ENCODE results near the gene CABLES1. TPM values are rescaled to one million over a fixed set of nuclear protein-coding genes. Genes with fewer than 3 reads are reported as not detected.
"Not testable (repeated sequence)": the region's sequence is repeated elsewhere in the genome, so short reads cannot be mapped to it uniquely, and the experiment has no call there.

Gene CABLES1
- polyA plus RNA-seq, 1 donor: 11.1 TPM

- 93% methylated on average over 3 of the region's 11 CpGs for WGBS (ENCODE audit: insufficient coverage, low lambda C conversion rate)
- no peaks in the 10 kb centered on the region for H3K27me3 ChIP-seq (ENCODE audit: control insufficient read depth, insufficient read depth, low read length)
- H3K27ac ChIP-seq (ENCODE audit: low read length): no peak overlapping the region
- no peaks in the 10 kb centered on the region for H3K36me3 ChIP-seq (ENCODE audit: control insufficient read depth, insufficient read depth, low read length)
- H3K4me1 ChIP-seq (ENCODE audit: control insufficient read depth, insufficient read depth, low read length): no peaks in the 10 kb centered on the region
- H3K4me3 ChIP-seq (ENCODE audit: low read length): no peak overlapping the region
- no peak for DNase-seq
- H3K9me3 ChIP-seq (ENCODE audit: control insufficient read depth, low read depth, low read length): no peaks in the 10 kb centered on the region
Observed at GRCh38 chr18:23151414-23152099, 16.3 kb downstream of the CABLES1 start.

- Histone ChIP-seq H3K36me3 (ENCODE audit: control insufficient read depth, insufficient read depth, low read length) (no peaks in the 10 kb centered on the region), H3K9me3 (ENCODE audit: control insufficient read depth, low read depth, low read length) (no peaks in the 10 kb centered on the region), H3K27me3 (ENCODE audit: control insufficient read depth, insufficient read depth, low read length) (no peaks in the 10 kb centered on the region), H3K4me3 (ENCODE audit: low read length) (no peak overlapping the region), H3K27ac (ENCODE audit: low read length) (no peak overlapping the region), H3K4me1 (ENCODE audit: control insufficient read depth, insufficient read depth, low read length) (peaks cover 5% of the 10 kb centered on the region)
- no peak for DNase-seq
- WGBS (ENCODE audit: insufficient coverage, low lambda C conversion rate): no CpG with 5 or more reads among the region's 6 CpGs
Observed at GRCh38 chr18:23154030-23154429, 18.7 kb downstream of the CABLES1 start.

GRCh38 chr18:23154823-23155500 lies 19.7 kb downstream of the CABLES1 start:
- 75% methylated on average over 2 of the region's 5 CpGs for WGBS (ENCODE audit: insufficient coverage, low lambda C conversion rate)
- Histone ChIP-seq H3K36me3 (ENCODE audit: control insufficient read depth, insufficient read depth, low read length) (no peaks in the 10 kb centered on the region), H3K27ac (ENCODE audit: low read length) (no peak overlapping the region), H3K27me3 (ENCODE audit: control insufficient read depth, insufficient read depth, low read length) (no peaks in the 10 kb centered on the region), H3K9me3 (ENCODE audit: control insufficient read depth, low read depth, low read length) (no peaks in the 10 kb centered on the region), H3K4me1 (ENCODE audit: control insufficient read depth, insufficient read depth, low read length) (peaks cover 8% of the 10 kb centered on the region), H3K4me3 (ENCODE audit: low read length) (no peak overlapping the region)
- no peak for DNase-seq

GRCh38 chr18:23155537-23155936 lies 20.3 kb downstream of the CABLES1 start:
- peaks cover 13% of the 10 kb centered on the region for H3K4me1 ChIP-seq (ENCODE audit: control insufficient read depth, insufficient read depth, low read length)
- H3K36me3 ChIP-seq (ENCODE audit: control insufficient read depth, insufficient read depth, low read length): no peaks in the 10 kb centered on the region
- H3K9me3 ChIP-seq (ENCODE audit: control insufficient read depth, low read depth, low read length): no peaks in the 10 kb centered on the region
- WGBS (ENCODE audit: insufficient coverage, low lambda C conversion rate): no CpG with 5 or more reads among the region's 5 CpGs
- no peaks in the 10 kb centered on the region for H3K27me3 ChIP-seq (ENCODE audit: control insufficient read depth, insufficient read depth, low read length)
- DNase-seq: no peak
- H3K27ac ChIP-seq (ENCODE audit: low read length): no peak overlapping the region
- no peak overlapping the region for H3K4me3 ChIP-seq (ENCODE audit: low read length)

- WGBS (ENCODE audit: insufficient coverage, low lambda C conversion rate): 100% methylated on average over 1 of the region's 7 CpGs
- peaks cover 15% of the 10 kb centered on the region for H3K4me1 ChIP-seq (ENCODE audit: control insufficient read depth, insufficient read depth, low read length)
Observed at GRCh38 chr18:23156134-23156533, 20.8 kb downstream of the CABLES1 start.

GRCh38 chr18:23158058-23158457 lies 22.8 kb downstream of the CABLES1 start:
- no CpG with 5 or more reads among the region's 2 CpGs for WGBS (ENCODE audit: insufficient coverage, low lambda C conversion rate)
- Histone ChIP-seq H3K36me3 (ENCODE audit: control insufficient read depth, insufficient read depth, low read length) (no peaks in the 10 kb centered on the region), H3K9me3 (ENCODE audit: control insufficient read depth, low read depth, low read length) (no peaks in the 10 kb centered on the region), H3K27ac (ENCODE audit: low read length) (no peak overlapping the region), H3K27me3 (ENCODE audit: control insufficient read depth, insufficient read depth, low read length) (no peaks in the 10 kb centered on the region), H3K4me3 (ENCODE audit: low read length) (no peak overlapping the region), H3K4me1 (ENCODE audit: control insufficient read depth, insufficient read depth, low read length) (peaks cover 15% of the 10 kb centered on the region)
- DNase-seq: no peak

More at GRCh38 chr18:23156134-23156533, 20.8 kb downstream of the CABLES1 start:
- Histone ChIP-seq H3K36me3 (ENCODE audit: control insufficient read depth, insufficient read depth, low read length) (no peaks in the 10 kb centered on the region), H3K4me3 (ENCODE audit: low read length) (no peak overlapping the region), H3K9me3 (ENCODE audit: control insufficient read depth, low read depth, low read length) (no peaks in the 10 kb centered on the region), H3K27ac (ENCODE audit: low read length) (no peak overlapping the region), H3K27me3 (ENCODE audit: control insufficient read depth, insufficient read depth, low read length) (no peaks in the 10 kb centered on the region)
- DNase-seq: no peak

- H3K27me3 ChIP-seq (ENCODE audit: control insufficient read depth, insufficient read depth, low read length); H3K4me3 ChIP-seq (ENCODE audit: low read length); DNase-seq; H3K36me3 ChIP-seq (ENCODE audit: control insufficient read depth, insufficient read depth, low read length); H3K9me3 ChIP-seq (ENCODE audit: control insufficient read depth, low read depth, low read length): not testable (repeated sequence)
- peak overlapping the region; percentile 89 for H3K27ac ChIP-seq (ENCODE audit: low read length)
- WGBS (ENCODE audit: insufficient coverage, low lambda C conversion rate): no CpG with 5 or more reads among the region's 14 CpGs
- peaks cover 15% of the 10 kb centered on the region for H3K4me1 ChIP-seq (ENCODE audit: control insufficient read depth, insufficient read depth, low read length)
Observed at GRCh38 chr18:23158884-23159283, 23.6 kb downstream of the CABLES1 start.

- WGBS (ENCODE audit: insufficient coverage, low lambda C conversion rate): 0% methylated on average over 1 of the region's 7 CpGs
Observed at GRCh38 chr18:23159344-23159743, 24.1 kb downstream of the CABLES1 start.

GRCh38 chr18:23162473-23162872 lies 27.2 kb downstream of the CABLES1 start:
- H3K9me3 ChIP-seq (ENCODE audit: control insufficient read depth, low read depth, low read length): no peaks in the 10 kb centered on the region
- H3K27me3 ChIP-seq (ENCODE audit: control insufficient read depth, insufficient read depth, low read length): no peaks in the 10 kb centered on the region
- no peak overlapping the region for H3K27ac ChIP-seq (ENCODE audit: low read length)
- H3K4me3 ChIP-seq (ENCODE audit: low read length): no peak overlapping the region
- no peaks in the 10 kb centered on the region for H3K36me3 ChIP-seq (ENCODE audit: control insufficient read depth, insufficient read depth, low read length)
- no peak for DNase-seq
- WGBS (ENCODE audit: insufficient coverage, low lambda C conversion rate): 89% methylated on average over 2 of the region's 6 CpGs
- H3K4me1 ChIP-seq (ENCODE audit: control insufficient read depth, insufficient read depth, low read length): peaks cover 15% of the 10 kb centered on the region

More at GRCh38 chr18:23159344-23159743, 24.1 kb downstream of the CABLES1 start:
- no peaks in the 10 kb centered on the region for H3K27me3 ChIP-seq (ENCODE audit: control insufficient read depth, insufficient read depth, low read length)
- DNase-seq: peak in 1 of 2 donors; percentile 82
- H3K36me3 ChIP-seq (ENCODE audit: control insufficient read depth, insufficient read depth, low read length): no peaks in the 10 kb centered on the region
- H3K4me3 ChIP-seq (ENCODE audit: low read length): no peak overlapping the region
- peak overlapping the region; percentile 89 for H3K27ac ChIP-seq (ENCODE audit: low read length)
- H3K4me1 ChIP-seq (ENCODE audit: control insufficient read depth, insufficient read depth, low read length): peaks cover 15% of the 10 kb centered on the region
- no peaks in the 10 kb centered on the region for H3K9me3 ChIP-seq (ENCODE audit: control insufficient read depth, low read depth, low read length)

GRCh38 chr18:23163786-23164533 lies 28.7 kb downstream of the CABLES1 start:
- no peak for DNase-seq

More at GRCh38 chr18:23163786-23164533, 28.7 kb downstream of the CABLES1 start:
- WGBS (ENCODE audit: insufficient coverage, low lambda C conversion rate): 100% methylated on average over 1 of the region's 11 CpGs
- no peaks in the 10 kb centered on the region for H3K9me3 ChIP-seq (ENCODE audit: control insufficient read depth, low read depth, low read length)
- H3K27me3 ChIP-seq (ENCODE audit: control insufficient read depth, insufficient read depth, low read length): no peaks in the 10 kb centered on the region
- no peak overlapping the region for H3K4me3 ChIP-seq (ENCODE audit: low read length)
- no peak overlapping the region for H3K27ac ChIP-seq (ENCODE audit: low read length)
- peaks cover 11% of the 10 kb centered on the region for H3K4me1 ChIP-seq (ENCODE audit: control insufficient read depth, insufficient read depth, low read length)
- no peaks in the 10 kb centered on the region for H3K36me3 ChIP-seq (ENCODE audit: control insufficient read depth, insufficient read depth, low read length)
